CD4-positive, alpha-beta memory T cell (primary cell): Measurements from ENCODE around the gene XIST. TPM values are rescaled to one million over a fixed set of nuclear protein-coding genes. Genes with fewer than 3 reads are reported as not detected.
"Not testable (repeated sequence)": the region's sequence is repeated elsewhere in the genome, so short reads cannot be mapped to it uniquely, and the experiment has no call there.

Source experiments
- CTCF ChIA-PET: fragments of 350-600 bp; sonication (Branson Sonifier 250); formaldehyde crosslinking; loops from one replicate; lab custom pipeline; 2021; ENCODE audit warnings: inconsistent platforms; ENCODE audit not compliant: partially characterized antibody; lab: Charles Lee
- POLR2A ChIA-PET: fragments of 350-600 bp; sonication (Branson Sonifier 250); formaldehyde crosslinking; loops from one replicate; lab custom pipeline; 2021; ENCODE audit not compliant: partially characterized antibody; lab: Charles Lee
- DNase-seq, 5 donors: peaks; one replicate each; pipeline versions ENCODE4 v3.0.0 to v3.0.0-alpha.2; 2020 to 2022; ENCODE audit warnings: mixed read lengths in 1 of 5
- H3K27ac ChIP-seq: one replicate; pipeline ENCODE4 v1.7.0; 2013; ENCODE audit warnings: low read depth, low read length
- H3K27me3 ChIP-seq: 2 replicates; pipeline ENCODE4 v1.7.0; 2013; ENCODE audit warnings: mild to moderate bottlenecking, low read length, moderate library complexity; ENCODE audit not compliant: insufficient read depth
- H3K36me3 ChIP-seq: 2 replicates; pipeline ENCODE4 v1.7.0; 2013; ENCODE audit warnings: mild to moderate bottlenecking, low read length, moderate library complexity; ENCODE audit not compliant: insufficient read depth
- H3K4me1 ChIP-seq: 2 replicates; pipeline ENCODE4 v1.7.0; 2013; ENCODE audit warnings: mild to moderate bottlenecking, low read length, moderate library complexity; ENCODE audit not compliant: insufficient read depth
- H3K4me3 ChIP-seq, 2 donors: one replicate each; pipeline ENCODE4 v1.7.0; 2013; ENCODE audit warnings: low read length in 2 of 2, mild to moderate bottlenecking in 1 of 2
- H3K9me3 ChIP-seq, 2 donors: one replicate each; pipeline ENCODE4 v1.7.0; 2013; ENCODE audit warnings: low read length in 2 of 2, control low read depth in 1 of 2; ENCODE audit not compliant: control insufficient read depth in 1 of 2
- H3K27ac Mint-ChIP-seq, 7 donors: one replicate each; pipeline ENCODE4 v1.8.0; 2020 to 2021; ENCODE audit warnings: mixed read lengths in 7 of 7, mild to moderate bottlenecking in 6 of 7, inconsistent platforms in 3 of 7, moderate library complexity in 3 of 7
- H3K27me3 Mint-ChIP-seq, 2 donors: one replicate each; pipeline ENCODE4 v1.8.0; 2020 to 2021; ENCODE audit warnings: mixed read lengths in 2 of 2
- H3K36me3 Mint-ChIP-seq, 2 donors: one replicate each; pipeline ENCODE4 v1.8.0; 2020 to 2021; ENCODE audit warnings: mixed read lengths in 2 of 2, inconsistent platforms in 1 of 2, mild to moderate bottlenecking in 1 of 2
- H3K4me1 Mint-ChIP-seq, 4 donors: one replicate each; pipeline ENCODE4 v1.8.0; 2020 to 2021; ENCODE audit warnings: mixed read lengths in 4 of 4, mild to moderate bottlenecking in 1 of 4
- H3K4me3 Mint-ChIP-seq, 8 donors: one replicate each; pipeline ENCODE4 v1.8.0; 2020 to 2021; ENCODE audit warnings: mixed read lengths in 8 of 8, mild to moderate bottlenecking in 7 of 8, moderate library complexity in 6 of 8, inconsistent platforms in 3 of 8
- H3K9me3 Mint-ChIP-seq, 8 donors: one replicate each; pipeline ENCODE4 v1.8.0; 2020 to 2021; ENCODE audit warnings: mixed read lengths in 8 of 8, mild to moderate bottlenecking in 5 of 8, inconsistent platforms in 3 of 8, moderate library complexity in 1 of 8
- intact Hi-C: fragments of 100-400 bp; cut with micrococcal nuclease; formaldehyde crosslinking; loops from one replicate; pipeline ENCODE4 v1.15.1; 2023
- polyA plus RNA-seq, 2 donors: library from polyadenylated mRNA; unstranded; fragments of 300-500 nt; fragmentation: Illumina TruSeq; gene quantifications; one replicate each; pipeline ENCODE4 v1.2.3, GENCODE V29; 2021
- total RNA-seq, 2 experiments: library from RNA; stranded (reverse); gene quantifications; one replicate each; pipeline ENCODE4 v1.2.3, GENCODE V29; 2021

The XIST gene
- total and polyA plus RNA-seq, 4 experiments from 2014 or later: 8.1 to 13.0 TPM; not detected in 2

GRCh38 chrX:73804109-73804508, 48.4 kb downstream of the XIST start:
- intact Hi-C loops, DNase-seq, H3K36me3 ChIP-seq, H3K4me3 Mint-ChIP-seq, H3K27me3 Mint-ChIP-seq, H3K9me3 Mint-ChIP-seq, H3K36me3 Mint-ChIP-seq, H3K4me3 ChIP-seq, H3K9me3 ChIP-seq, H3K27ac Mint-ChIP-seq, H3K4me1 ChIP-seq, H3K27me3 ChIP-seq, POLR2A ChIA-PET, CTCF ChIA-PET, H3K27ac ChIP-seq, H3K4me1 Mint-ChIP-seq: not testable (repeated sequence)

GRCh38 chrX:73799888-73800287, 52.6 kb downstream of the XIST start:
- Mint-ChIP-seq H3K36me3 (no peaks in the 10 kb centered on the region), H3K4me3 (no peak overlapping the region)
- CTCF ChIA-PET: no interaction called here

GRCh38 chrX:73792511-73792910, 60.0 kb downstream of the XIST start:
- H3K27ac Mint-ChIP-seq, intact Hi-C loops, H3K4me3 ChIP-seq, H3K36me3 ChIP-seq, H3K4me1 Mint-ChIP-seq, CTCF ChIA-PET, H3K4me3 Mint-ChIP-seq, H3K9me3 ChIP-seq, H3K27ac ChIP-seq, DNase-seq, H3K9me3 Mint-ChIP-seq, POLR2A ChIA-PET, H3K27me3 ChIP-seq, H3K27me3 Mint-ChIP-seq, H3K4me1 ChIP-seq, H3K36me3 Mint-ChIP-seq: not testable (repeated sequence)

More at GRCh38 chrX:73799888-73800287, 52.6 kb downstream of the XIST start:
- no peaks in the 10 kb centered on the region for H3K4me1 ChIP-seq
- H3K36me3 ChIP-seq: no peaks in the 10 kb centered on the region
- Mint-ChIP-seq H3K9me3 (peaks cover 0 to 4% (median under 1%) of the 10 kb centered on the region in 8 donors), H3K27me3 (no peaks in the 10 kb centered on the region), H3K27ac (no peak overlapping the region), H3K4me1 (no peaks in the 10 kb centered on the region)
- no peaks in the 10 kb centered on the region for H3K9me3 ChIP-seq
- intact Hi-C loops: no loop called here
- H3K27ac ChIP-seq: no peak overlapping the region
- no peaks in the 10 kb centered on the region for H3K27me3 ChIP-seq
- H3K4me3 ChIP-seq: no peak overlapping the region
- POLR2A ChIA-PET: no interaction called here
- DNase-seq: no peak

GRCh38 chrX:73785493-73785892, 67.0 kb downstream of the XIST start:
- POLR2A ChIA-PET: no interaction called here
- intact Hi-C loops: no loop called here
- H3K27me3 Mint-ChIP-seq: no peaks in the 10 kb centered on the region
- no peaks in the 10 kb centered on the region for H3K4me1 Mint-ChIP-seq
- no peak overlapping the region for H3K27ac ChIP-seq
- no peak overlapping the region for H3K4me3 ChIP-seq
- no peaks in the 10 kb centered on the region for H3K4me1 ChIP-seq
- H3K4me3 Mint-ChIP-seq: no peak overlapping the region
- CTCF ChIA-PET: no interaction called here
- H3K9me3 ChIP-seq: no peaks in the 10 kb centered on the region
- DNase-seq: no peak
- H3K36me3 Mint-ChIP-seq: no peaks in the 10 kb centered on the region
- peaks cover 0 to 5% (median 0%) of the 10 kb centered on the region in 8 donors for H3K9me3 Mint-ChIP-seq
- H3K27ac Mint-ChIP-seq: no peak overlapping the region
- H3K36me3 ChIP-seq: no peaks in the 10 kb centered on the region
- H3K27me3 ChIP-seq: no peaks in the 10 kb centered on the region
